ENCODE measurements around the gene ARHGAP10.
"Not testable (repeated sequence)": the region's sequence is repeated elsewhere in the genome, so short reads cannot be mapped to it uniquely, and the experiment has no call there.

Gene ARHGAP10

DNA sequence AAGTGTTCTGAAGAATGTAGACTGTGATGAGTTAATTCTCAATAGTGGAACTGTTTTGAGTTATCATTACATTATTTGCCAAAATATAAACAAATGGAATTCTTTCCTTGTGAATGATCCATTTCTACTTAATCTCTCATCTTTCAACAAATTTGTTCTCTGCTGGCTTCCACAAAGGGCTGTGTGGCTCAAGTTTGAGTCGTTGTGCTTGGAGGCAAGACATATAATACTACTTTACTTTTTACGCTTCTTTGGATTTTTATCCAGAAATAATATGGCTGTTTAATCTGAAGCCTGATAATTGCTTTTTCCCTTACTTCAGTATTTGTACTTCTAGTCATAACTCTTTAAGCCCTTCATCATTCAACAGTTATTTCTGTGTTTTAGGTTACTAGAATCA lies 169.5 kb downstream of the ARHGAP10 start:
- DNase-seq (ENCODE audit: low spot score), result no peak

DNA sequence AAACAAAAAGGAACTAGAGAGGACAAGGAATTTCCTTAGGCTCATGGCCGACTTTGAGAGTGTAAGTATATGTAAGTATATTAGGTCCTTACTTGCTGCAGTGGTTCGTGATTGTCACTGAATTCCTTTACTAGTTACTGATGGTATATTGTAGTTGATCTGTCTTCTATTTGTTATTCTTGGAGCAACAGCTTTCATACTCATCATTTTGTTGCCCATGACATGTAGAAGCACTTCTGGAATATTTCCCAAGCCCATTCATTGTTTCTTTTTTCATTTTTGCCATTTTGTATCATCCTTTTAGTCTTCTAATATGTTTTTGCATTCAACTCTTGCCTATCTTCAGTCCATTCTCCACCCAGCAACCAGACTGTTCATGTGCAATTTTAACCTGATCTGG lies 170.0 kb downstream of the ARHGAP10 start:
- no peak for DNase-seq (ENCODE audit: low spot score)

DNA sequence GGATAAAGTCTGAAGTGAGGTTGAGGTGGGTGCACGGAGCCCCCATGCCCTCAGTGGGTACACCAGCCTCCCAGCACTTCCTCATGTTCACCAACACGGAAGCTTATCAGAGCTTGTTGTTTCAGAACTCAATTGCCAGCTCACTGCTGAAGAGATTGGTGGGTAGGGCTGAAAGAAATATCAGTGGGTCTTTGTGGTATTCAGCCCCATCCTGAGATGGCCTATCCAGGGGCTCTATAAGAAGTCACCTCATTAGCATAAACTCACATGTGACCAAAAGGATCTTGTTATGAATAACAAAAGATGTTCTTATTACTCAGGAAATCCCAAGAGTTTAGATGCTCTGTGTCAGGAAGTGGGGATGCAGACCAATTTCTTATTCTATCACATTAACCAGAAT lies 177.3 kb downstream of the ARHGAP10 start:
- DNase-seq (ENCODE audit: low spot score), result no peak

DNA sequence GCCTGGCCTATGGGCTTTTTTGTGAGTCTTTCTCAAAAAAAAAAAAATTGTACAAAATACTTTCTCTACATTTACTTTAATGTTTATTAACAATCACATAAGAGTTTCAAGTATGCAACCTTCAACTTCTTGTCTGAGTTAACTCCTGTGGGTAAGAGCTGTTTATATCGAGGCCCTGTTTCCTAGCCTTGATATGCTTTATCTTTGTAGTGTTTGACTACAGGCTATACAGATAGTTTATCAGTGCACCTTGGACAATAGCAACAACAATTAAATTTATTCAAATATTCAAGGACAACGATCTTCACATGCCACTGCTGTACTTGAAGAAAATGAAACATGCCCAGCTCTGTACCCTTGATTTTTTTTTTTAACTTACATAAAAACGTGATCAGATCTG lies 178.4 kb downstream of the ARHGAP10 start:
- no peak for DNase-seq (ENCODE audit: low spot score)

- DNase-seq (ENCODE audit: low spot score), result not testable (repeated sequence)
These were observed 180.2 kb downstream of the ARHGAP10 start for GRCh38 chr4:147912106-147912505.

DNA sequence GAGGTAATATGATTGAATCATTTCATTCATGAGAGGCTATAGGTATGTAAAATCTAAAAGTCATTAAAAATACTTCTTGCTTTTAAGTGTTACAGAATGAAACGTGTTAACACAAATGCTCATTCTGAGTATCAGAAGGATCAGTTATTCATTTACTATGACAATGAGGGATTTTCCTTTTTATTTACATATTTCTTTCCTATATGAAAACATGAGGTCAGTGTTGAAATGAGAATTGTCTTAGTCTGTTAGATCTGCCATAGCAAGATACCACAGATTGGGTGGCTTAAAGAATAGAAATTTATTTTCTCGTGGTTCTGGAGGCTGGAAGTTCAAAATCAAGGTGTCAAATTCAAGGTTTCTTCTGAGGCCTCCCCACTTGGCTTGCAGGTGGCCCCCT lies 181.2 kb downstream of the ARHGAP10 start:
- no peak for DNase-seq (ENCODE audit: low spot score)

- no peak for DNase-seq (ENCODE audit: low spot score)
These were observed 184.5 kb downstream of the ARHGAP10 start for GRCh38 chr4:147916351-147916750.

DNA sequence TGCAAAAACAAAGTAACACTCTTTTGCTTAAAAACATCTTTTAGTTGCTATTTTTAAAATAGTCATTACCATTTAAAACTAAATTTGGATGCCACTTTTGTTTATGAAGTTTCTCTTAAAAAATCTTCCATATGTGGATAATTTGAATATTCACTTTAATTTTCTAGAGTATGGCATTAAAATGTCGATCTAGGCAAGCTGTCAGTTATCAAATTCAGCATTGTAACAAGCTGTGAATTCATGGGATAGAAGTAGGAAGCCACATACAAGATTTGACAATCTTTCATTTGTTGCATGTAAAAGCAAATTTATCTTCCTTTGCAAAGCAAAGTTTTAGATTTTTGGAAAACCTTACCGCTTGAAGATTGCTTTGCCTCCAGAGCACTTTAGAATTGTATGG lies 191.5 kb downstream of the ARHGAP10 start:
- DNase-seq (ENCODE audit: low spot score), result no peak

GRCh38 chr4:147923854-147924253 lies 192.0 kb downstream of the ARHGAP10 start:
- DNase-seq (ENCODE audit: low spot score), result no peak

GRCh38 chr4:147924604-147925412 lies 192.9 kb downstream of the ARHGAP10 start:
- DNase-seq (ENCODE audit: low spot score), result peak; percentile 21

- DNase-seq (ENCODE audit: low spot score), result no peak
These were observed 195.7 kb downstream of the ARHGAP10 start for GRCh38 chr4:147927377-147928137.

DNA sequence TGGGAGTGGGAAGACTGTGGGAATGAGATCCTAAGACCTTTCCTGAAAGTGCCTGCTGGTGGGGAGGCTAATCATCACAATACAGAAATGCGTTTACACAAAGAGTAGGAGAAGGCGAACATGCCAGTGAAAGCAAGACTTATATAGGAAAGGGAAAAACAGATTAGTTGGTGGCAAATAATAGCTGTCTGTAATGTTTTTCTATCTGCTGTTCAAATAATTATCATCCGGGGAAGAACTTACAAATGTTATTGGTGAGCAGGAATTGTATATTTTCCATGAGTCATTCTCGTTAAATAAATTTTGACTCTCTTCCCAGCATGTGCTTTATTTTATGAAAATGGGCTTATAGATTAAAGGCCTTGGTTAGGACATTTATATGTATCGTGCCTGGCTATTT lies 196.5 kb downstream of the ARHGAP10 start:
- no peak for DNase-seq (ENCODE audit: low spot score)

- DNase-seq (ENCODE audit: low spot score), result no peak
These were observed 197.9 kb downstream of the ARHGAP10 start for GRCh38 chr4:147929746-147930145.

GRCh38 chr4:147933316-147933715 lies 201.4 kb downstream of the ARHGAP10 start:
- no peak for DNase-seq (ENCODE audit: low spot score)

GRCh38 chr4:147933779-147934178 lies 201.9 kb downstream of the ARHGAP10 start:
- DNase-seq (ENCODE audit: low spot score), result no peak

DNA sequence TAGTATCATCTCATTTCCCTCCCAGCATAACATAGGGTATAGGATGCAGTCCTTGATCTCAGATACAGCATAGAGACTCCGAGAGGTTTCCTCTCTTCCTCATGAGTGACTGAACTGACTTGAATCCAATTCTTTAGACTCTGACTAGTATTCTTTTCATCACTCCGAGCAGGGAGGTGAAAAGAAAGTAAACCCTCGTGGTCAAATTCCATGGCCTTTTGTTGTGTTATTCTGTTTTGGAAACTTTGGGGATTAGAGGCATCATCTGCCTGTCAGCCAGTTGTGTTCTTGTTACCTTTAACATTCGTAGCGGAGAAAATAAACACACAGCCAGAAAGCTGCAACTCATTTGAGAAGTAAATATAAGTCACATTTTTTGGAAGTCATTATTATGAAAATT lies 206.6 kb downstream of the ARHGAP10 start:
- DNase-seq (ENCODE audit: low spot score), result no peak

GRCh38 chr4:147940171-147940570 lies 208.3 kb downstream of the ARHGAP10 start:
- no peak for DNase-seq (ENCODE audit: low spot score)

DNA sequence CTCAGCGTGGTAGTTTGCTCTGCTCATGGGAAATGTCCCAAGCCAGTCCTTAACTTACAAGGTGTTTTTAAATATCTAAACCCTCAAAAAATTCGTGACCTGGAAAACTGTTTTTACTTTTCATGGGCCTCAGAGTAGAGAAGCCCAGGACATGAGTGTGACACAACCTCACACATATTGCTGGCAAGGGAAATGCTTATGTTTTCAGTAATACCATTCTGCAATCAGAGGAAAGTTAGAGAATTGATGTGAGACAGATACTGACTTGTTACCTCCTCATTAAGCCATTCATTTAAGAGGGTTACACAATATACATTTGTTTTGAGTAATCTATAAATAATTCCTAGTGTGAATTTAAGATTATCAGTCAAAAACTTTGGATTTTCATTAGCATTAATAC lies 209.5 kb downstream of the ARHGAP10 start:
- no peak for DNase-seq (ENCODE audit: low spot score)

DNA sequence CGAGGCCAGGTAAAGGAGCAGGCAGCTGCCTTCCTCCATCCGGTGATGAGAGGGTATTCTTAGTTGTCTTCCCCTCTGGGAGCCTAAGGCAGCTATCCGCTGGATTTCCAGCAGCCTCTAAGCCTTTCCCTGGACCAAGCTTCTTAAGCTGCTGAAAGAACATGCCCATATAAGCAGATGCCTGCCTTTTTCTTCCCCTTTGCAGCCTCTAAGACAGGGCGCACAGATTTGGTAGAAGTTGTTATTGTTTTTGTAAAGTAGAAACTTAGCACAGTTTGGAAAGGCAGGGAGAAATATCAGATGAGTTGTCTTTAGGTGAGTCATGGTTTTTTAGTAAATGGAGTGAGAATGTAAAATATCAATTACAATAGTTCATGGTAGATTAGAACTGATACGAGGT lies 210.8 kb downstream of the ARHGAP10 start:
- DNase-seq (ENCODE audit: low spot score), result no peak

GRCh38 chr4:147943159-147943638 lies 211.3 kb downstream of the ARHGAP10 start:
- no peak for DNase-seq (ENCODE audit: low spot score)

GRCh38 chr4:147944249-147944648 lies 212.4 kb downstream of the ARHGAP10 start:
- no peak for DNase-seq (ENCODE audit: low spot score)

- DNase-seq (ENCODE audit: low spot score), result no peak
These were observed 212.9 kb downstream of the ARHGAP10 start for GRCh38 chr4:147944670-147945260.

Data from SK-N-DZ (cell line).